K562 (cell line): ENCODE data around the gene DUS3L. TPM values are rescaled to one million over a fixed set of nuclear protein-coding genes. Genes with fewer than 3 reads are reported as not detected.

Experiments used
- ATAC-seq: fragments of 200-7000 bp; cut with Tn5 transposase; 3 replicates; pipeline ENCODE4 v1.9.1; 2020; ENCODE audit warnings: moderate library complexity
- BruUV-seq: library from RNA; stranded (reverse); fragments of 400-500 nt; replicated peaks from 2 replicates; lab custom pipeline; 2021; lab: Mats Ljungman, UMichigan
- CTCF ChIA-PET: fragments of 300-600 bp; formaldehyde crosslinking; extraction: SDS; loops from one replicate; lab custom pipeline; 2021; ENCODE audit warnings: low intra/inter-chr PET ratio; lab: Yijun Ruan, JAX
- POLR2A ChIA-PET: fragments of 300-600, 350-650 bp; sonication (Branson Sonifier 250); formaldehyde crosslinking; extraction: SDS; loops from one replicate; lab custom pipeline; 2021; ENCODE audit warnings: antibody characterized with exemption, inconsistent platforms; lab: Yijun Ruan, JAX
- DNase-seq, 4 experiments: peaks; one replicate each; pipeline versions ENCODE4 v3.0.0 to v3.0.0-alpha.2; 2011 to 2018; ENCODE audit warnings: low spot score in 3 of 4, mixed read lengths in 3 of 4; ENCODE audit errors: extremely low read depth in 1 of 4
- FAIRE-seq: peaks from 2 replicates; lab custom pipeline; 2011; peaks lifted over from hg19 to GRCh38; lab: Jason Lieb, UNC
- H2AFZ ChIP-seq: 2 replicates; pipeline ENCODE4 v1.6.0; 2011; ENCODE audit warnings: low read depth, low read length, control low read depth, inconsistent platforms
- H3K27ac ChIP-seq: fragments of 200-600 bp; 3 replicates; pipeline ENCODE4 v1.8.0; 2011; ENCODE audit warnings: low read depth, mild to moderate bottlenecking, control low read depth, inconsistent platforms, low read length, moderate library complexity, mixed read lengths; ENCODE audit errors: extremely low read depth
- H3K27me3 ChIP-seq, 2 experiments: fragments of 300-600 bp in 1 of 2; 2 replicates in 1 of 2; 3 replicates in 1 of 2; pipeline versions ENCODE4 v1.6.0 to v1.8.0; 2011; ENCODE audit warnings: inconsistent platforms in 2 of 2, low read length in 2 of 2, mild to moderate bottlenecking in 1 of 2, mixed read lengths in 1 of 2, moderate library complexity in 1 of 2; ENCODE audit not compliant: control insufficient read depth in 2 of 2, insufficient read depth in 2 of 2
- H3K36me3 ChIP-seq: fragments of 300-600 bp; 3 replicates; pipeline ENCODE4 v1.8.0; 2011; ENCODE audit warnings: mild to moderate bottlenecking, low read length, inconsistent platforms; ENCODE audit not compliant: control insufficient read depth, insufficient read depth
- H3K4me1 ChIP-seq, 2 experiments: fragments of 200-600 bp in 1 of 2; replicated peaks in 1 of 2; 2 replicates in 1 of 2; 3 replicates in 1 of 2; pipeline versions ENCODE4 v1.5.1 to v1.8.0; 2011; ENCODE audit warnings: inconsistent platforms in 2 of 2, low read length in 2 of 2, mild to moderate bottlenecking in 1 of 2, mixed read lengths in 1 of 2, moderate library complexity in 1 of 2; ENCODE audit not compliant: control insufficient read depth in 2 of 2, insufficient read depth in 2 of 2
- H3K4me2 ChIP-seq: 2 replicates; pipeline ENCODE4 v1.6.1; 2011; ENCODE audit warnings: low read length, control low read depth, inconsistent platforms, mixed read lengths; ENCODE audit not compliant: insufficient read depth
- H3K4me3 ChIP-seq: fragments of 200-600 bp; sonication (generic), shearing (Covaris generic); 2 replicates; pipeline ENCODE4 v1.5.1; 2016; ENCODE audit warnings: control low read depth, inconsistent platforms
- H3K79me2 ChIP-seq: fragments of 200-600 bp; 3 replicates; pipeline ENCODE4 v1.8.0; 2011; ENCODE audit warnings: low read length, inconsistent platforms; ENCODE audit not compliant: control insufficient read depth, insufficient read depth
- H3K9ac ChIP-seq, 2 experiments: 2 replicates each; pipeline versions ENCODE4 v1.6.0 to v1.6.1; 2011; ENCODE audit warnings: low read depth in 2 of 2, low read length in 2 of 2, control low read depth in 1 of 2, inconsistent platforms in 1 of 2, mild to moderate bottlenecking in 1 of 2, mixed read lengths in 1 of 2; ENCODE audit not compliant: insufficient read depth in 1 of 2
- H3K9me1 ChIP-seq: one replicate; pipeline ENCODE4 v1.6.0; 2011; ENCODE audit warnings: inconsistent platforms, mild to moderate bottlenecking, low read length, moderate library complexity; ENCODE audit not compliant: control insufficient read depth, insufficient read depth
- H3K9me3 ChIP-seq: replicated peaks from 2 replicates; pipeline ENCODE4 v1.5.1; 2011; ENCODE audit warnings: low read depth, low read length, inconsistent platforms; ENCODE audit not compliant: control insufficient read depth, insufficient read depth
- H4K20me1 ChIP-seq: replicated peaks from 2 replicates; pipeline ENCODE4 v1.6.1; 2011; ENCODE audit warnings: low read length, inconsistent platforms, mixed read lengths; ENCODE audit not compliant: control insufficient read depth, insufficient read depth
- ATF7 ChIP-seq: fragments of 450-650 bp; IDR thresholded peaks from 2 replicates; pipeline ENCODE4 v1.7.1; 2014; ENCODE audit warnings: mild to moderate bottlenecking, moderate library complexity
- CEBPB ChIP-seq: fragments of 450-650 bp; IDR thresholded peaks from 2 replicates; pipeline ENCODE4 v1.6.1; 2016; ENCODE audit warnings: missing genetic modification characterization, missing compliant biosample characterization
- CEBPG ChIP-seq, 3 experiments: fragments of 200-800 bp in 1 of 3; sonication (Bioruptor generic) in 1 of 3; sonication (generic) in 1 of 3; formaldehyde crosslinking in 1 of 3; IDR thresholded peaks in 2 of 3; conservative IDR thresholded peaks in 1 of 3; 2 replicates each; pipeline versions ENCODE4 v1.6.1 to v1.8.0; 2016 to 2022; ENCODE audit warnings: missing compliant biosample characterization in 2 of 3, missing genetic modification characterization in 2 of 3, mild to moderate bottlenecking in 1 of 3, missing genetic modification reagents in 1 of 3
- MGA ChIP-seq: fragments of 450-650 bp; IDR thresholded peaks from 2 replicates; pipeline ENCODE4 v1.6.1; 2016; ENCODE audit warnings: mild to moderate bottlenecking, moderate library complexity
- ZNF785 ChIP-seq: fragments of 250-450 bp; sonication (Bioruptor Pico); IDR thresholded peaks from 2 replicates; pipeline ENCODE4 v1.4.0; 2020; ENCODE audit warnings: mild to moderate bottlenecking
- ZSCAN29 ChIP-seq: fragments of 450-650 bp; IDR thresholded peaks from 2 replicates; pipeline ENCODE4 v1.6.1; 2017
- WGBS: fragments of 100-300 bp; shearing (Covaris generic); methylation state at CpG from one replicate; pipeline ENCODE4 v1.1.6; 2016; ENCODE audit warnings: low coverage, mixed read lengths; ENCODE audit not compliant: insufficient coverage; ENCODE audit errors: missing lambda C conversion rate; 5-methylcytosine and 5-hydroxymethylcytosine counted together
- in situ Hi-C: fragments of 300-500 bp; cut with MboI; formaldehyde crosslinking; loops from 4 replicates; pipeline ENCODE4 v1.15.0; 2018; ENCODE audit warnings: inconsistent platforms, mixed read lengths
- intact Hi-C: fragments of 100-400 bp; cut with micrococcal nuclease; formaldehyde crosslinking; loops from 2 replicates; pipeline ENCODE4 v1.14.2; 2022
- polyA plus RNA-seq, 8 experiments: library from polyadenylated mRNA; depleted of rRNA in 4 of 8; stranded (reverse) in 5 of 8; unstranded in 3 of 8; fragments of >200 nt; fragmentation: Nextera tagmentation in 2 of 8; fragmentation: Illumina TruSeq in 1 of 8; extraction: Ambion mirVana in 2 of 8; extraction: Trizol in 1 of 8; gene quantifications; 2 replicates each; pipeline versions ENCODE4 v1.2.1 to v1.2.3, GENCODE V29; 2011 to 2014; ENCODE audit warnings: inconsistent platforms in 1 of 8, missing spikeins in 1 of 8
- total RNA-seq, 7 experiments: library from RNA; depleted of rRNA in 6 of 7; stranded (reverse); fragments of >200 nt in 6 of 7; fragmentation: Illumina TruSeq in 2 of 7; extraction: Trizol in 2 of 7; gene quantifications; 2 replicates each; pipeline versions ENCODE4 v1.2.1 to v1.2.3, GENCODE V29; 2011 to 2021; ENCODE audit warnings: low replicate concordance in 1 of 7
- TF ChIP-seq, protein P1 (sequence below): fragments of 250-450 bp; sonication (Bioruptor Pico); IDR thresholded peaks from 2 replicates; pipeline ENCODE4 v1.8.0; 2022; ENCODE audit warnings: moderate library complexity, mild to moderate bottlenecking, inconsistent platforms
- TF ChIP-seq, protein P2 (sequence below): fragments of 450-650 bp; IDR thresholded peaks from 2 replicates; pipeline ENCODE4 v1.6.1; 2017; ENCODE audit warnings: antibody characterized with exemption

Gene DUS3L
- total and polyA plus RNA-seq, 9 of the 15 experiments (the other 6 are each of a cell fraction or from before 2014, with no cell fraction given): 1.7 to 102 (median 77.5) TPM

GRCh38 chr19:5767949-5768348 lies 23.0 kb downstream of the DUS3L start:
- ChIA-PET POLR2A (interaction anchor here (0.6 to 0.9 kb wide), 2 partner anchors 22 to 60 kb away, joined by 3 read pairs; no protein-coding TSS in a partner anchor), CTCF (no interaction called here)
- Histone ChIP-seq H3K27me3 (peaks cover 0 to 2% of the 10 kb centered on the region in 2 experiments; a peak in 2 of 5 replicates), H3K9me1 (no peaks in the 10 kb centered on the region), H3K9me3 (no peaks in the 10 kb centered on the region), H3K4me3 (no peak overlapping the region), H3K9ac (no peak overlapping the region), H3K4me1 (peaks cover 0 to 5% of the 10 kb centered on the region in 2 experiments; a peak in 2 of 5 replicates), H4K20me1 (no peaks in the 10 kb centered on the region), H3K4me2 (no peak overlapping the region), H3K79me2 (no peaks in the 10 kb centered on the region), H3K27ac (no peak overlapping the region), H2AFZ (no peak overlapping the region), H3K36me3 (no peaks in the 10 kb centered on the region)
- BruUV-seq: no TSS peak
- intact Hi-C loops: no loop called here
- WGBS: 75% methylated on average over 10 of the region's 10 CpGs
- ATAC-seq (no peak), FAIRE-seq (no peak), DNase-seq (no peak)
- in situ Hi-C loops: no loop called here
- TF ChIP-seq CEBPG (CRISPR knock-in tag; IDR thresholded peaks at IDR 0.05) (no peak), CEBPG (tag; conservative IDR thresholded peaks at IDR 0.05 in 1 of 2, IDR thresholded peaks at IDR 0.05 in 1 of 2) (no peak), CEBPB (tag) (peak; percentile 32; the same call in 1 of the 2 replicates), ZSCAN29 (no peak), MGA (no peak), ZNF785 (CRISPR knock-in tag) (no peak), ATF7 (no peak)
- TF ChIP-seq, protein P1, sequence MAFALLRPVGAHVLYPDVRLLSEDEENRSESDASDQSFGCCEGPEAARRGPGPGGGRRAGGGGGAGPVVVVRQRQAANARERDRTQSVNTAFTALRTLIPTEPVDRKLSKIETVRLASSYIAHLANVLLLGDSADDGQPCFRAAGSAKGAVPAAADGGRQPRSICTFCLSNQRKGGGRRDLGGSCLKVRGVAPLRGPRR (CRISPR knock-in tag): no peak
- TF ChIP-seq, protein P2, sequence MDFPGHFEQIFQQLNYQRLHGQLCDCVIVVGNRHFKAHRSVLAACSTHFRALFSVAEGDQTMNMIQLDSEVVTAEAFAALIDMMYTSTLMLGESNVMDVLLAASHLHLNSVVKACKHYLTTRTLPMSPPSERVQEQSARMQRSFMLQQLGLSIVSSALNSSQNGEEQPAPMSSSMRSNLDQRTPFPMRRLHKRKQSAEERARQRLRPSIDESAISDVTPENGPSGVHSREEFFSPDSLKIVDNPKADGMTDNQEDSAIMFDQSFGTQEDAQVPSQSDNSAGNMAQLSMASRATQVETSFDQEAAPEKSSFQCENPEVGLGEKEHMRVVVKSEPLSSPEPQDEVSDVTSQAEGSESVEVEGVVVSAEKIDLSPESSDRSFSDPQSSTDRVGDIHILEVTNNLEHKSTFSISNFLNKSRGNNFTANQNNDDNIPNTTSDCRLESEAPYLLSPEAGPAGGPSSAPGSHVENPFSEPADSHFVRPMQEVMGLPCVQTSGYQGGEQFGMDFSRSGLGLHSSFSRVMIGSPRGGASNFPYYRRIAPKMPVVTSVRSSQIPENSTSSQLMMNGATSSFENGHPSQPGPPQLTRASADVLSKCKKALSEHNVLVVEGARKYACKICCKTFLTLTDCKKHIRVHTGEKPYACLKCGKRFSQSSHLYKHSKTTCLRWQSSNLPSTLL: no peak
